RCC 7860 (cell line): Measurements from ENCODE around the gene CYP2D6.

Source experiments
- DNase-seq: peaks from one replicate; pipeline ENCODE4 v3.0.0-alpha.2; 2015; ENCODE audit warnings: low spot score
- FAIRE-seq: peaks from 2 replicates; lab custom pipeline; 2012; peaks lifted over from hg19 to GRCh38; lab: Jason Lieb, UNC

The CYP2D6 gene

GRCh38 chr22:42090596-42091454 lies 39.8 kb downstream of the CYP2D6 start, which contains the start of gene NDUFA6:
Gene NDUFA6, minus strand, starts transcription at chr22:42090772. Its CDS starts 28 bp downstream, at chr22:42090744.
- DNase-seq (peak; percentile 98), FAIRE-seq (peak; percentile 87)

DNA sequence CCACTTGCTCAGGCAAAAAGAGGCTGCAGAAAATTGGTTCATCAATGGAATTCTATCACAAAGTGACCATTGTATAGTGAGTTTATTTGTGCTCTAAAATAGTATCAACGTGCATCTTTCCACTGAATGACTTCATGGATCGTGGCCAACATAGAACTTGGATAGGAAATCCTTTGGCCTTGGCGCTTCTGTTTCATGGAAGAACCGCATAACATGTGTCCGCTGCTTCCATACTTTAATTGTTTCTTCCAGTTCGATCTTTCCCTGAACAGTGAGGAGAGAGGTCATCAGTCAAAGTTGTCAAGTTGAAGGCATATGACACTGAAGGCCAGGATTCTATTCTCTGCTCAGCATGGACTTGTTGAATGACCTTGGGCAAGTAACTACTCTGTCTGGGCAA lies 44.6 kb downstream of the CYP2D6 start:
- FAIRE-seq: no peak
- no peak for DNase-seq

DNA sequence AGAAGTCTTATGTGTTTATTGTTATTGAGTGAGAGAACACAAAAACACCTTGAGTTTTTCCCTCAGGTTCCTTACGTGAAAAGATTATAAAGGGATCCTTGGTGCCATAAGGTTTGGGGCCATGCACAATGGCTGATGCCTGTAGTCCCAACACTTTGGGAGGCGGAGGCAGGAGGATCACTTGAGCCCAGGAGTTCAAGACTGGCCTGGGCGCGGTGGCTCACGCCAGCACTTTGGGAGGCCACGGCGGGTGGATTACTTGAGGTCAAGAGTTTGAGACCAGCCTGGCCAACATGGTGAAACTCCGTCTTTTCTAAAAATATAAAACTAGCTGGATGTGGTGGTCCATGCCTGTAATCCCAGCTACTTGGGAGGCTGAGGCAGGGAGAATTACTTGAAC lies 45.7 kb downstream of the CYP2D6 start:
- DNase-seq: no peak
- no peak for FAIRE-seq

- no peak for DNase-seq
- FAIRE-seq: no peak
These were observed 47.5 kb downstream of the CYP2D6 start for GRCh38 chr22:42083119-42083518.

GRCh38 chr22:42080287-42080686 lies 50.3 kb downstream of the CYP2D6 start:
- FAIRE-seq: no peak
- DNase-seq: no peak

DNA sequence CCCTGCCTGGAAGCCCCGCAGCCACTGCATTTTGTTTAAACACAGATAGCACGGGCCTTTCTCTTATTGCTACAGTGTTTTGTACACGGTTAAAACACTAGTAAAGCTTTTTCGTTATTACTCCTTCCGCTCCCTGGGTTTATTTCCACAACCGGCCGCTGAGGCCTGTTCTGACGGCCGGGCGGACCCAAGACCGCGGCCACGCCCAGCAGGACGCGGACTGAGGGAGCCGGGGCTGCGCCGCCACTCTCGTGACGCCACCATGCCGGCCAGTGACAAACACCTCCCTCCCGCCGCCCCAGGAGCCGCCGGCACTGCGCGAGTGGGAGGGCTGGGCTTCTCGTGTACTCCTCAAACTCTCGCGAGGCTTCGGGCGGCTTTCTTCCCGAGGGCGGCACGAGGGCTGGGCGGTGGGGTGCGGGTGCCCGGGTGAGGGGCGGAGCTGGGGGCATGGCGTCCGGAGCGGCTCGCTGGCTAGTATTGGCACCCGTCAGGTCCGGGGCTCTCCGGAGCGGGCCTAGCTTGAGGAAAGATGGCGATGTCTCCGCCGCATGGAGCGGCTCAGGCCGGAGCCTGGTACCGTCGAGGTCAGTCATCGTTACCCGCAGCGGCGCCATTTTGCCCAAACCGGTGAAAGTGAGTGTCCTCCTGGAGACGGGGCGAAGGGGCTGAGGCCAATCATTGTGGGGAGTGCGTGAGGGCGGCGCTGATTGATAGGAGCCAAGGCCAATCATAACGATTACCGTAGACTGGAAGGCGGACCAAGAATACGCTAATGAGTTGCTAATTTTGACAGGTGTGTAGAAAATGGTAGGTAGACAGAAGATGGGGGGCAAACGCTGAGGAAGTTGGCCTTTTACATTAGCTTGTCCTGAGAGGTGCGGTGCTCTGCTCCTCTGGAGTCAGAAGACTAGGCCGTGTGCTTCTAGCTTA lies 51.0 kb downstream of the CYP2D6 start, which contains the start of gene SMDT1:
Gene SMDT1 (plus strand): TSS at position 382 of the 933 bp plus-strand sequence. CDS start 69 bp downstream, at position 451.
- peak; percentile 78 for FAIRE-seq
- peak; percentile 90 for DNase-seq

GRCh38 chr22:42078469-42079318 lies 51.9 kb downstream of the CYP2D6 start:
- DNase-seq (no peak), FAIRE-seq (no peak)

- FAIRE-seq (no peak), DNase-seq (no peak)
These were observed 53.0 kb downstream of the CYP2D6 start for GRCh38 chr22:42077486-42078125.

DNA sequence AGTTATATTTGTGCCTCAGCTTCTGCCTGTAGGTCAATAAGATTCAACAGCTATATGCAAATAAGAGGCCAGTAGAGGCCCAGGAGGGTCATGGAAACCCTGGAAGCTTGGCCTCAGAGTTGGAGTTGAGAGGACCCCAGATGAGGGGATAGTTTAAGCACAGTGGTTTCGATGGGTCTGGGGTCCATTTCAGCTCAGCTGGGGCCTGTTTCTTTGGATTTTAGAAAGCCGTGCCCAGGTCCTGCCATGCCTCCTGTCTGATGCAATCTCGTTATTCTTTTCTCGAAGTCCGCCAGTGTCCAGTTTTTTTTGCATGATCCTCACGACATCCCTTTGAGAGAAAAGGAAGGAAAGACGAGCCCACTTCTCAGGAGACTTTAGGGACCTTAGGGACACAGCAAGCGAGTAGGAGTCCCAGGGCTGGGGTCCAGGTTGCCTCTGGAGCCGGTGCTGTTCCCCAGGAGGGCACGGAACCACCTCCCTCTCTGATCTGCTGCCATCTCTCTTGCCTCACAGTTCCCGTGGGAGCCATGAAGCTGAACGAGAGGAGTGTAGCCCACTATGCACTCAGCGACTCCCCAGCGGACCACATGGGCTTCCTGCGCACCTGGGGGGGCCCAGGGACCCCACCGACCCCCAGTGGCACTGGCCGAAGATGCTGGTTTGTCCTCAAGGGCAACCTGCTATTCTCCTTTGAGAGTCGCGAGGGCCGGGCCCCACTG lies 53.7 kb downstream of the CYP2D6 start:
- no peak for FAIRE-seq
- no peak for DNase-seq
